Breast epithelium (tissue), 3 donors: ENCODE measurements around the gene EVI2A.

ENCODE experiments used
- CTCF ChIP-seq, 3 donors: fragments of 450-650 bp; IDR thresholded peaks; one replicate each; pipeline ENCODE4 v1.5.1; 2016 to 2017; ENCODE audit warnings: antibody characterized with exemption in 3 of 3, mild to moderate bottlenecking in 3 of 3, moderate library complexity in 3 of 3
- POLR2A ChIP-seq: fragments of 450-650 bp; IDR thresholded peaks from one replicate; pipeline ENCODE4 v1.6.1; 2016; ENCODE audit warnings: antibody characterized with exemption, mild to moderate bottlenecking, moderate library complexity
- POLR2AphosphoS5 ChIP-seq, 3 donors: sonication (generic); formaldehyde crosslinking; IDR thresholded peaks; one replicate each; pipeline ENCODE4 v1.6.1; 2017; ENCODE audit warnings: antibody characterized with exemption in 3 of 3

GRCh38 chr17:31339906-31340661, 18.7 kb upstream of the EVI2A start:
- TF ChIP-seq CTCF (IDR thresholded peaks at IDR 0.05): no peak
- no peak for TF ChIP-seq POLR2AphosphoS5 (IDR thresholded peaks at IDR 0.05)
- no peak for TF ChIP-seq POLR2A
